NT2/D1 (cell line): ENCODE measurements around the gene MORN5.
A peak's percentile ranks its signal among the peaks of the same experiment; 100 is the strongest.

Experiments used
- DNase-seq: peaks from one replicate; pipeline ENCODE4 v3.0.0-alpha.2; 2011; ENCODE audit warnings: low read depth, low spot score
- H3K27me3 ChIP-seq: 2 replicates; pipeline ENCODE4 v1.6.0; 2011; ENCODE audit warnings: mild to moderate bottlenecking; ENCODE audit not compliant: insufficient read length, insufficient read depth
- H3K36me3 ChIP-seq: 2 replicates; pipeline ENCODE4 v1.6.1; 2011; ENCODE audit warnings: mild to moderate bottlenecking, low read length, mixed read lengths; ENCODE audit not compliant: insufficient read depth, insufficient read length
- H3K4me1 ChIP-seq: 2 replicates; pipeline ENCODE4 v1.5.1; 2011; ENCODE audit not compliant: insufficient read depth, insufficient read length
- H3K4me3 ChIP-seq: 2 replicates; pipeline ENCODE4 v1.5.1; 2011; ENCODE audit warnings: low read depth; ENCODE audit not compliant: insufficient read length
- H3K9ac ChIP-seq: 2 replicates; pipeline ENCODE4 v1.6.0; 2011; ENCODE audit warnings: low read depth; ENCODE audit not compliant: insufficient read length
- H3K9me3 ChIP-seq: 2 replicates; pipeline ENCODE4 v1.5.1; 2011; ENCODE audit warnings: mild to moderate bottlenecking, low read length; ENCODE audit not compliant: insufficient read depth
- SUZ12 ChIP-seq: IDR thresholded peaks from 2 replicates; pipeline ENCODE4 v1.6.1; 2011; ENCODE audit not compliant: insufficient read length, insufficient read depth; ENCODE audit errors: extremely low read depth
- YY1 ChIP-seq: IDR thresholded peaks from 2 replicates; pipeline ENCODE4 v1.6.1; 2011; ENCODE audit not compliant: insufficient read length, insufficient read depth
- ZNF274 ChIP-seq: IDR thresholded peaks from 2 replicates; pipeline ENCODE4 v1.6.1; 2011; ENCODE audit warnings: mild to moderate bottlenecking, low read depth, low read length

Gene MORN5

DNA sequence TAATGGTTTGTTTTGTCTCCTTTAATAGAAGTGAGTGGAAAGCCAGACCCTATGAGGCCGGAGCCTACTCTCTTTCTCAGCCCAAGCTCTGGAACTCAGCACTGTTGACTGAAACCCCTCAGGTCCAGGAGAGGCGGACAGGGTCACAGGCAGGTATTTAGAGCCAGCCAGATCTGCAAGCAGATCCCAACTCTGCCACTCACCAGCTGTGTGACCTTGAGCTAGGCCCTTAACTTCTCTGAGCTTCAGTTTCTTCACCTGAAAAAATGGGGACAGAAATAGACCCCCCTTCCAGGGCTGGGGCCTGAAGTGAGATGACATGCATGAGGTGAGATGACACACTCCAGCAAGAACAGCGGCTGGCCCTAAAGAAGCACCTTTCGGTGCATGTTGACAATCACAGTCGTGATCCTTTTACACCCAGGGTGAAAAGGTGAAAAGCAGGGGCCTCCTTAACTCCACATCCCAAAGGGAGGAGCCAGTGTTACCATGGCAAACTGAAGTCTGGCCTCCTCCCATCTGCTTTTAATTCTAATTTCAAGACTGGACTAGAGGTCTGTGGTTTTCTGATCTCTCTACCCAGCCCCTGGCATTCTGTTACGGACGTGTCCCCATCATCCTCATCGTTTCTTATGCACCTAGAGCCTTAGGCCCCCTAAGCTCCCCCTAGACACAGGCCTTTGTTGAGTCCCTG is 27.2 kb downstream of the MORN5 start:
- Histone ChIP-seq H3K4me3 (no peak overlapping the region), H3K4me1 (peaks cover 6% of the 10 kb centered on the region)
- TF ChIP-seq YY1 (no peak), ZNF274 (no peak), SUZ12 (no peak)

DNA sequence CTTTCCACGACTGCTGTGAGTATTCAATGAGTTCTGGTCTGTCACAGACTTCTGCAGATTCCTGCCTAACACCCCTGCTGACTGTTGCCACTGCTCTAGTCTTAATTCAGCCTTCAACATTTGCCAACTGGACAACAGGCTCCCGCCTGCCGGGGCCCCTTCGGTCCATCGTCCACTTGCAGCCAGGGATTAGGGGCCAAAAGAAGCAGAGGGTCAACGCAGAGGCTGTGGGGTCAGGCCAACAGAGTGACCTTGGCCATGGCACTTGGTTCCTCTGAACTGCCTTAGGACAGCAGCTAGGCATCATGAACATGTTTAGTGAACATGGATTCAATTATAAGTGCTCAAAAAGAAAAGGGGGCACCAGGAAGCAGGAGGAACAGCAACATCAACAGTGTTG is 28.7 kb downstream of the MORN5 start:
- peaks cover 8% of the 10 kb centered on the region for H3K4me1 ChIP-seq
- no peaks in the 10 kb centered on the region for H3K9me3 ChIP-seq
- H3K27me3 ChIP-seq = no peaks in the 10 kb centered on the region
- no peak for TF ChIP-seq SUZ12
- TF ChIP-seq ZNF274 = no peak
- TF ChIP-seq YY1 = no peak
- H3K9ac ChIP-seq = no peak overlapping the region
- DNase-seq = no peak
- H3K36me3 ChIP-seq = no peaks in the 10 kb centered on the region
- no peak overlapping the region for H3K4me3 ChIP-seq

More for the DNA sequence above, 27.2 kb downstream of the MORN5 start:
- no peaks in the 10 kb centered on the region for H3K9me3 ChIP-seq
- DNase-seq = no peak
- H3K9ac ChIP-seq = no peak overlapping the region
- no peaks in the 10 kb centered on the region for H3K27me3 ChIP-seq
- H3K36me3 ChIP-seq = no peaks in the 10 kb centered on the region

GRCh38 chr9:122190597-122191381 is 31.1 kb downstream of the MORN5 start:
- Histone ChIP-seq H3K4me3 (no peak overlapping the region), H3K27me3 (no peaks in the 10 kb centered on the region), H3K9ac (peak overlapping the region; percentile 11), H3K36me3 (no peaks in the 10 kb centered on the region), H3K9me3 (no peaks in the 10 kb centered on the region), H3K4me1 (peaks cover 8% of the 10 kb centered on the region)
- TF ChIP-seq ZNF274 (no peak), YY1 (no peak), SUZ12 (no peak)
- no peak for DNase-seq

DNA sequence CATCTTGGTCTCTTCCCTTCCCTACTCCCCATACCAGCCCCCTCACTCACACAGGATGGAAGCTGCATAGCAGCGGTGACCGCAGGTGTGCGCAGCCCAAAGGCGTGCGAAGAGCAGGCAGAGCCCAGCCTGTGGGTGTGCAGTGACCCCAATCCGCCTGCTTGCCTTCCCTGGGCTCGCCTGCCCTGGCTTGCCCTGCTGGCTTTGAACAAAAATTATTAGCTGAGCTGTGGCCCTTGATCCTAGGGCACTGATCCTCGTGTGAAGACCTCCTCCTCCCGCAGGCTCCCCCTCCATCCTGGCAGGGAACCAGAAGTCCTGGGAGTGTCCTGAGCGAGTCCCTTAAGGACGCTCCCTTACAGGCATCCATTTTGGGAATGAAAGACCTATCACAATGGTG is 31.9 kb downstream of the MORN5 start:
- no peak overlapping the region for H3K9ac ChIP-seq
- no peak overlapping the region for H3K4me3 ChIP-seq
- TF ChIP-seq ZNF274 (no peak), SUZ12 (no peak), YY1 (no peak)
- no peak for DNase-seq
- no peaks in the 10 kb centered on the region for H3K27me3 ChIP-seq
- no peaks in the 10 kb centered on the region for H3K36me3 ChIP-seq
- peaks cover 8% of the 10 kb centered on the region for H3K4me1 ChIP-seq
- H3K9me3 ChIP-seq = no peaks in the 10 kb centered on the region

DNA sequence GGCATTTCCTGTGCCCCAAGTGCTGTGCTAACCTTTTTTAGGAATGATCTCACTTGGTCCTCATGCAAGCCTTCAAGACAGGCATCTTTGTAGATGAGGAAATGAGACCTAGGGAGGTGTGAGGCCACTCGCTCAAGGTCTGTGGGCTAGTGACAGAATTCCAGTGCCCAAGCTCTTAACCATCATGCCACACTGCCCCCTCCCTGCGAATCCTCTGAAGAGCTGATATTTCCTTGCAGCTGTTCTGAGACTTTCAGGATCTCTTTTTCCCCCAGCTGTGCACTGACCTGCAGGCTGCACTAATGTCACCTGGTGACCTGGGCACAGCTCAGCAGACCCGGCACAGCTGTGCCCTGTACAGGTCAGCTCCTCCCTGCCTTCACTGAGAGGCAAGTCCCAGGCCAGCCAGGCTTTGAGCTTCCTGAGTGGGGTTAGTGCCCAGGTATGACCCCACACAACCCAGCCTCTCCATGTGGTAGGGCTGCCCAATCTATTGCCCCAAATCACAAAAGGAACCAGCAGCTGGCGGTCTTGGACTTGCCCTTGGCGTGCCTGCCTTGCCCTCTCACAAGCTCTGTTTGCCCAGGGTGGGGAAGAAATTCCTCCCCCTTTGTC is 32.7 kb downstream of the MORN5 start:
- TF ChIP-seq YY1 (no peak), SUZ12 (no peak), ZNF274 (no peak)
- no peak for DNase-seq

GRCh38 chr9:122192914-122193525 is 33.3 kb downstream of the MORN5 start:
- Histone ChIP-seq H3K27me3 (no peaks in the 10 kb centered on the region), H3K4me1 (peaks cover 8% of the 10 kb centered on the region), H3K4me3 (no peak overlapping the region), H3K9me3 (no peaks in the 10 kb centered on the region), H3K36me3 (no peaks in the 10 kb centered on the region), H3K9ac (no peak overlapping the region)
- no peak for TF ChIP-seq SUZ12
- no peak for DNase-seq

More for the DNA sequence above, 32.7 kb downstream of the MORN5 start:
- Histone ChIP-seq H3K27me3 (no peaks in the 10 kb centered on the region), H3K9ac (no peak overlapping the region), H3K36me3 (no peaks in the 10 kb centered on the region), H3K4me1 (peaks cover 8% of the 10 kb centered on the region), H3K9me3 (no peaks in the 10 kb centered on the region), H3K4me3 (no peak overlapping the region)

GRCh38 chr9:122193651-122194050 is 33.9 kb downstream of the MORN5 start:
- peaks cover 8% of the 10 kb centered on the region for H3K4me1 ChIP-seq
- no peaks in the 10 kb centered on the region for H3K36me3 ChIP-seq
- no peak for TF ChIP-seq SUZ12
- TF ChIP-seq ZNF274 = no peak
- no peak for TF ChIP-seq YY1
- no peak overlapping the region for H3K4me3 ChIP-seq
- H3K27me3 ChIP-seq = no peaks in the 10 kb centered on the region
- H3K9ac ChIP-seq = no peak overlapping the region
- DNase-seq = no peak
- H3K9me3 ChIP-seq = peaks cover 3% of the 10 kb centered on the region; the same call in 1 of the 2 replicates
